HG03060 (cell line): ENCODE measurements around the gene GRM6.
A peak's percentile ranks its signal among the peaks of the same experiment; 100 is the strongest.

Experiments used
- ATAC-seq: cut with Tn5 transposase; IDR thresholded peaks from one replicate; pipeline ENCODE4 v1.9.1; 2021; ENCODE audit warnings: low read depth, moderate number of reproducible peaks; ENCODE audit not compliant: unreplicated experiment

The GRM6 gene

DNA sequence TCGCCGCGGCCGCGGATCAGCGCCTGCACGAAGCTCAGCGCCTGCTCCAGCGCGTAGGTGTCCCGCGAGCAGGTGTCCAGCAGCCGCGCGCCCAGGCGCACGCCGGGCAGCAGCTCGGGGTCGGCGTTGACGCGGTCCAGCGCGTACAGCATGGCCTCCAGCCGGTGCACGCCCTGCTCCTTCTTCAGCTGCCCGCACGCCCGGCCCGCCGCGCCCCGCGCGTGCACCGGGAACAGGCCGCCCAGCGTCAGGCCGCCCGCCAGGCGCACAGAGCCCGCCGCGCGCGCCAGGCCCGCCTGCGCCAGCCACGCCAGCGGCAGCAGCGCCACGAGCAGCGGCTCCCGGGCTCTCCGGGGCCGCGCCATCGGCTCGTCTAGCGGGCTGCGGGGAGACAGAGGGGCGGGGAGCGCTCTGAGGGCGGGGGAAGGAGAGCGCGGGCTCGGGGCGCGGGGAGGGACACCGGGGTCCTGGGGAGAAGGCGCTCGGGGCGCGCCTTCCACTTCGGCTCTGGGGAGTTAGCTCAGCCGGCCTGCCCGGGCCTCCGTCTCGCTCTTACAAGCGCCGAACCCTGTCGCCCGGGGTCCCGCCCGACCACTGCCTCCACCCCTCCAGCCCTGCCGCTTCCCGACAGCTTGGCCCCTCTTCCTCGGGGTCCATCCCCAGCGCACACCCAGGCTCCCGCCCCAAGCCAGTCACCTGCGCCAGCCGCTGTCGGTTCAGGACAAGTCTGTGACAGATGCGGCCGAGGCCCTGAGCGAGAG lies at the start of gene GRM6:
Gene GRM6, minus strand, starts transcription at position 741 of the 761 bp plus-strand sequence. Its CDS starts 376 bp downstream, at position 365.
- no peak for ATAC-seq

- ATAC-seq = no peak
Observed at GRCh38 chr5:179044765-179045164, 49.6 kb upstream of the GRM6 start.

GRCh38 chr5:179033004-179033580 lies 38.0 kb upstream of the GRM6 start:
- ATAC-seq = no peak

- ATAC-seq = peak; percentile 89
Observed at GRCh38 chr5:179023528-179024189, 28.5 kb upstream of the GRM6 start, which contains the start of gene ZNF879. Gene ZNF879 (plus strand): TSS chr5:179023804. CDS start chr5:179025005, 1,201 bp downstream.

DNA sequence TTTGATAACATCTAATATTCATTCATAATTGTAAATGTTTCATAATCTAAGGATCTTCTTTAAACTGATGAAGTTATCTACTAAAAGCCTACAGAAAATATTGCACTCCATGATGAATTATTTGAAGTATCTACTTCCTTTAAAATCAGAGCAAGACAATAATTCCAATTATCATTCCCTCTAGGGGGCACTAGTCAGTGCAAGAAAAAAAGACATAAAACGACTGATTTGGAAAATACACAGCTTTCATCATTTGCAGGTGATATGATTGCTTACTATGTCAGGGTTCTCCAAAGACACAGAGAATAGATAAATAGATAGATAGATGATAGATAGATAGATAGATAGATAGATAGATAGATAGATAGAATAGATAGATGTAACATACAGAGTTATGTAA lies 13.5 kb upstream of the GRM6 start:
- ATAC-seq = no peak

GRCh38 chr5:179006564-179006963 lies 11.4 kb upstream of the GRM6 start:
- no peak for ATAC-seq

DNA sequence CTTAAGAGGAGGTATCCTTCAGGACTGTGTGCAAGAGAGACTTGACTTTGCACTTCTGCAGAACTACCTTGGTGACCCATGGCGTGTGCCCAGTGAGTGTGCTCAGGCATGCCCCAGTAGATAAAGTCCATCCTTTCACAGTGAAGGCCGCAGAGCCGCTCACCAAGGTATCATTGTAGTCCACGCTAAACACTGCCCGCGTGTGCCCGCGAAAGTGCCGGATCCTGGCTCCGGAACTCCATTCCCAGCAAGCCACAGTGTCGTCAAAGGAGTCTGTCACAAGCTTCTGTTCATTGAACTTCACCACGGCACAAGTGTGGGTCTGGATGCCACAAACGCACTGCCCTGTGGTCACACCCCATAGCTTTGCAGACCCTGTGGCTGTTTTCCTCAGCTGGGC lies 3.3 kb upstream of the GRM6 start:
- no peak for ATAC-seq

DNA sequence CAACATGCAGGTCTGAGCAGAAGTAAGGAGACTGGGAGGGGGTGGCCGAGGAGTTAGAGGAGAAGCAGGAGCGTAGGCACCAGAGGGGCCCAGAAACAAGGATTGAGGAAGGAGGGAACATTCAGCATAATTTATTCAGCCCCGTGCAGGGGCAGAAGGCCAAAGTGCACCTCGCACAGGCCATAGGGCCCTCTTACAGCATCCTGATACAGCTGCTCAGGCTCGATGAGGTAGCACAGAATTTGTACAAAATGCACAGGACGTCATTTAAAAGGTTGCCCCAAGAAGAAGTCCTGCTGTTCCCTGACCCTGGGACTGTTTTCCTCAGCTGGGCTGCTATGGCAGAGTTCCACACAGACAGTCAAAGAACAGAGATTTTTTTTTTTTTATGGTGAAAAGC lies 2.1 kb upstream of the GRM6 start:
- ATAC-seq = no peak

DNA sequence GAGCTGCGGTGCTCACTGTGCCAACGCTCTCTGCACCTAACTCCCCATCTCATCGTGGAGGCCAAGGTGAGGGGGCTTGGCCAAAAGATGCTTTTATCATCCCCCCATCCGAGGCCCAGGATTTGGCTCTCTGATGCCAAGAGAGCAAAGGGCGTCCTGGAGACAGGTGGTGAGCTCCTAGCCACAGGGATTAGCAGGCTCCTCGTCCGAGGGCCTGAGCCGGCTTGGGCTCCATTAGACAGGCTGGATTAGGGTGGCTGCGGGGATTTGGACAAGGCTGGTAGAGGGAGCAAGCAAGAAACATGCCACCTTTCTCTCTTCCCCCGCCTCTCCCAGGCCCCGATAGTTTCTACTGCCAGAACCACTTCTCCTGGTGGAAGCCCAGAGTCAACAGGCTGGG lies 1.0 kb upstream of the GRM6 start:
- no peak for ATAC-seq

DNA sequence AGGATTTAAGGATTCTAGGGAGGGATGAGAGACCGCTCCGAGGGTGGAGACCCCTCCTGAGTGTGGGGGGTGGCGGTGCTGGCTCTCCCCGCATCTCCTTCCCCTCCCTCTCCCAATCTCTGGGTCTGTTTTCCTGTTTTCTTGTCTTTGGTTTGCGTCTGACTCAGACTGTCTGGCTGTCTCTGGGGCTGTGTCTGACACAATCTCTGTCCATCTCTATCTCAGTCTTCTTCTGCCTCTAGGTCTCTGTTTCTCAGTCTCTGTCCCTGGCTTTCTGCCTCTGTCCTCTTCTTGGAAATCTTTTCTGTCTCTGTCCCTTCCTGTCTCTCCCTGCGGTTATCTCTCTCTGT lies 196 bp upstream of the GRM6 start:
- ATAC-seq = no peak

GRCh38 chr5:178993955-178994579 lies 1.1 kb downstream of the GRM6 start:
- ATAC-seq = no peak

- ATAC-seq = no peak
Observed at GRCh38 chr5:178993236-178993765, 1.8 kb downstream of the GRM6 start.

DNA sequence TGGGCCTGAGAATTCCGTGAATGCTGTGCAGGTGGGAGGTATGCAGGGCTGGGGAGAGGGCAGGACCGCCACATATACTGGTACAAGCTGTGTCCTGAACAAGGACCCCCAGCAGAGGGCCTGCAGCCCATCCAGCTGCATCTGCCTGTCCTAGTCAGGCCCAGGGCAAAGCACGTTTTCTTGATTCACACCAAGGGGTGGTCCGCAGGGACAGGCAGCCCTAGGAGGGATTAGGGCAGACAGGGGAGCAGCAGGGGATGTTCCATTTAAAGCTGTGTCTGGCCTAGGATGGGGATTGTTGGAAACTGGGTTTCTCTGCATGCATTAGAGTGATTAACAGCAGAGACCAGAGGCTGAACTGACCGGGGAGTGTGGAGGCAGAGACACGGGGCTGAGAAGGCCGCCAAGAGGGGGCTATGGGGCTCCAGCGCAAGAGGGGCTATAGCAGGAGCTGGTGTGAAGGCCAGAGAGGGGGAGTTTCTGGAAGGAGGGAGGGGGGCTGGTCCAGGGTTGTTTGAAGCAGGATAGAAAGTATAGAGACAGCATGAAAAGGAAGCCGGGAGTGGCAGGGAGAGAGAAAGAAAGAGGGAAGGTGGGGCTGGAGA lies 2.7 kb downstream of the GRM6 start:
- no peak for ATAC-seq

GRCh38 chr5:178991190-178992145 lies 3.7 kb downstream of the GRM6 start:
- no peak for ATAC-seq

GRCh38 chr5:178990491-178990890 lies 4.6 kb downstream of the GRM6 start:
- ATAC-seq = no peak

GRCh38 chr5:178989311-178989710 lies 5.8 kb downstream of the GRM6 start:
- no peak for ATAC-seq

GRCh38 chr5:178988436-178989220 lies 6.5 kb downstream of the GRM6 start:
- no peak for ATAC-seq

- no peak for ATAC-seq
Observed at GRCh38 chr5:178986326-178986960, 8.7 kb downstream of the GRM6 start.
